ENCODE measurements around the gene SMOC2.

The SMOC2 gene

DNA sequence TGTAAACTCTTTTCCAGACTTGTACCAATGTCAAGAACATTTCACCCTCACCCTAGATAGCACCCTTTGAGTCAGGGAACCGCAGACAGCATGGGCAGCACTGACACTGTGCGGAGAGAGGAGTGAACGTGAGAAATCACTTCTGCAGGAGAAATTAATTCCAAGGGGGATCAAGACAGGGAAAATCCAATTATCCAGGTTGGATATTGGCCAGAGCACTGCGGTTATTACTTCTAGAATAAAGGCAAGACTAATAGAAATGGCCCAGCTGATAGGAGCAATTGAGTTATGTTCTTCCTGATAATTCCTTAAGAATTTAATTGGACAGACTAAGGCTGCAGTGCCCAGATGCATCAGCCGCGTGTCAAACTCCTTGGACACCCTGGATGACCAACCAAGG lies 179.6 kb downstream of the SMOC2 start:
- H3K9me3 ChIP-seq (ENCODE audit: control insufficient read depth in 5 of 5, low read length in 5 of 5) = peaks cover 0 to 2% (median 0%) of the 10 kb centered on the region in 5 donors
- H3K4me3 ChIP-seq (ENCODE audit: low read depth in 1 of 5, low read length in 5 of 5) = no peak overlapping the region
- H3K9ac ChIP-seq (ENCODE audit: low read length in 5 of 5) = no peak overlapping the region
- no peak overlapping the region for H3K27ac ChIP-seq (ENCODE audit: low read depth, low read length)
- no peaks in the 10 kb centered on the region for H3K27me3 ChIP-seq (ENCODE audit: control insufficient read depth in 5 of 5, insufficient read depth in 4 of 5, low read length in 5 of 5)
- H3K4me1 ChIP-seq (ENCODE audit: control insufficient read depth in 5 of 5, insufficient read depth in 5 of 5, low read length in 5 of 5) = peaks cover 3 to 7% (median 6%) of the 10 kb centered on the region in 5 donors
- H3K36me3 ChIP-seq (ENCODE audit: control insufficient read depth in 5 of 5, insufficient read depth in 5 of 5, low read length in 5 of 5) = no peaks in the 10 kb centered on the region

DNA sequence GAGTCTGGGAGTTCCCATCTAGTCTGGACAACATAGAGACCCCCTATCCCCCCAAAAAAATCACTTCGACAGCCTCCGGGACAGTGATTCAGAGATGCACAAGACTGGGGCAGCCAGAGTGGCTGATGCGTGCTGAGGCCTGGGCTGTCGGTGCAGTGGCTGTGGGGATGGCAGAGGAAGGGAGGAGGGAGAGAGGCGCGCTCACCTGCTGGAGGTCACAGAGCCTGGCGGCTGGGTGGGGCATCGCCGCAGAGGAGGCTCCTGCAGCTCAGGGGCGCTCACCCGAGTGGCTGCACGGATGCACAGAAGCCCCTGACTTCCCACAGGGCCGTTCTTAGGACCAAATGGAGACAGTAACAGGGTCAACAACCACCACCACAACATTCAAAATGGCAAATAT lies 182.8 kb downstream of the SMOC2 start:
- no peak overlapping the region for H3K9ac ChIP-seq (ENCODE audit: low read length in 5 of 5)
- peaks cover 0 to 2% (median 0%) of the 10 kb centered on the region in 5 donors for H3K9me3 ChIP-seq (ENCODE audit: control insufficient read depth in 5 of 5, low read length in 5 of 5)
- no peaks in the 10 kb centered on the region for H3K4me1 ChIP-seq (ENCODE audit: control insufficient read depth in 5 of 5, insufficient read depth in 5 of 5, low read length in 5 of 5)
- no peak overlapping the region for H3K4me3 ChIP-seq (ENCODE audit: low read depth in 1 of 5, low read length in 5 of 5)
- H3K36me3 ChIP-seq (ENCODE audit: control insufficient read depth in 5 of 5, insufficient read depth in 5 of 5, low read length in 5 of 5) = no peaks in the 10 kb centered on the region
- H3K27ac ChIP-seq (ENCODE audit: low read depth, low read length) = no peak overlapping the region
- H3K27me3 ChIP-seq (ENCODE audit: control insufficient read depth in 5 of 5, insufficient read depth in 4 of 5, low read length in 5 of 5) = no peaks in the 10 kb centered on the region

GRCh38 chr6:168624540-168624939 lies 183.6 kb downstream of the SMOC2 start:
- H3K27ac ChIP-seq (ENCODE audit: low read depth, low read length) = no peak overlapping the region
- H3K9me3 ChIP-seq (ENCODE audit: control insufficient read depth in 5 of 5, low read length in 5 of 5) = peaks cover 0 to 2% (median 0%) of the 10 kb centered on the region in 5 donors
- H3K27me3 ChIP-seq (ENCODE audit: control insufficient read depth in 5 of 5, insufficient read depth in 4 of 5, low read length in 5 of 5) = no peaks in the 10 kb centered on the region
- H3K4me1 ChIP-seq (ENCODE audit: control insufficient read depth in 5 of 5, insufficient read depth in 5 of 5, low read length in 5 of 5) = no peaks in the 10 kb centered on the region
- no peaks in the 10 kb centered on the region for H3K36me3 ChIP-seq (ENCODE audit: control insufficient read depth in 5 of 5, insufficient read depth in 5 of 5, low read length in 5 of 5)
- no peak overlapping the region for H3K9ac ChIP-seq (ENCODE audit: low read length in 5 of 5)
- no peak overlapping the region for H3K4me3 ChIP-seq (ENCODE audit: low read depth in 1 of 5, low read length in 5 of 5)

DNA sequence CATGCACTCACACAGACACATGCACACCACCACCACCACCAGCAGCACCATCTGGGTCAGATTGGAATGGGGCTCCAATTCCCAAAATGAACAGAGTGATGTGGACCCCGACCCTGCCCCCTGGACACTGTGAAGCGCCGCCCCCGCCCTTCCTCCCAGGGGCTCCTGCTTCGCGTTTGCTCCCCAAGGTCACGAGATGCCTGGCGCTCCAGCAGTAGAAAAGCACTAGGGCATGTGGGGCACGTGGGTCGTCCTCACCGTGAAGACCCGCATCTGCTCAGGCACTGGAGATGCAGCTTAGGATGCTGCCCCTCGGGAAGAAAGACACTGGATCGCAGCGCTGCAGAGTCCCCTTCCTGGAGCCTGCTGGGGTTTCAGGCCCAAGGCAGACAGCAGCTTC lies 184.0 kb downstream of the SMOC2 start:
- H3K4me1 ChIP-seq (ENCODE audit: control insufficient read depth in 5 of 5, insufficient read depth in 5 of 5, low read length in 5 of 5) = no peaks in the 10 kb centered on the region
- H3K27me3 ChIP-seq (ENCODE audit: control insufficient read depth in 5 of 5, insufficient read depth in 4 of 5, low read length in 5 of 5) = no peaks in the 10 kb centered on the region
- no peak overlapping the region for H3K4me3 ChIP-seq (ENCODE audit: low read depth in 1 of 5, low read length in 5 of 5)
- no peak overlapping the region for H3K9ac ChIP-seq (ENCODE audit: low read length in 5 of 5)
- no peak overlapping the region for H3K27ac ChIP-seq (ENCODE audit: low read depth, low read length)
- peaks cover 0 to 2% (median 0%) of the 10 kb centered on the region in 5 donors for H3K9me3 ChIP-seq (ENCODE audit: control insufficient read depth in 5 of 5, low read length in 5 of 5)
- no peaks in the 10 kb centered on the region for H3K36me3 ChIP-seq (ENCODE audit: control insufficient read depth in 5 of 5, insufficient read depth in 5 of 5, low read length in 5 of 5)

GRCh38 chr6:168625602-168626001 lies 184.6 kb downstream of the SMOC2 start:
- H3K9me3 ChIP-seq (ENCODE audit: control insufficient read depth in 5 of 5, low read length in 5 of 5) = peaks cover 0 to 2% (median 0%) of the 10 kb centered on the region in 5 donors
- H3K27me3 ChIP-seq (ENCODE audit: control insufficient read depth in 5 of 5, insufficient read depth in 4 of 5, low read length in 5 of 5) = no peaks in the 10 kb centered on the region
- no peaks in the 10 kb centered on the region for H3K36me3 ChIP-seq (ENCODE audit: control insufficient read depth in 5 of 5, insufficient read depth in 5 of 5, low read length in 5 of 5)
- no peaks in the 10 kb centered on the region for H3K4me1 ChIP-seq (ENCODE audit: control insufficient read depth in 5 of 5, insufficient read depth in 5 of 5, low read length in 5 of 5)
- no peak overlapping the region for H3K9ac ChIP-seq (ENCODE audit: low read length in 5 of 5)
- H3K27ac ChIP-seq (ENCODE audit: low read depth, low read length) = no peak overlapping the region
- H3K4me3 ChIP-seq (ENCODE audit: low read depth in 1 of 5, low read length in 5 of 5) = no peak overlapping the region

GRCh38 chr6:168626046-168626602 lies 185.1 kb downstream of the SMOC2 start:
- Histone ChIP-seq H3K4me1 (ENCODE audit: control insufficient read depth in 5 of 5, insufficient read depth in 5 of 5, low read length in 5 of 5) (no peaks in the 10 kb centered on the region), H3K9me3 (ENCODE audit: control insufficient read depth in 5 of 5, low read length in 5 of 5) (peaks cover 0 to 2% (median 0%) of the 10 kb centered on the region in 5 donors), H3K27me3 (ENCODE audit: control insufficient read depth in 5 of 5, insufficient read depth in 4 of 5, low read length in 5 of 5) (no peaks in the 10 kb centered on the region), H3K4me3 (ENCODE audit: low read depth in 1 of 5, low read length in 5 of 5) (no peak overlapping the region), H3K9ac (ENCODE audit: low read length in 5 of 5) (no peak overlapping the region), H3K36me3 (ENCODE audit: control insufficient read depth in 5 of 5, insufficient read depth in 5 of 5, low read length in 5 of 5) (no peaks in the 10 kb centered on the region), H3K27ac (ENCODE audit: low read depth, low read length) (no peak overlapping the region)

DNA sequence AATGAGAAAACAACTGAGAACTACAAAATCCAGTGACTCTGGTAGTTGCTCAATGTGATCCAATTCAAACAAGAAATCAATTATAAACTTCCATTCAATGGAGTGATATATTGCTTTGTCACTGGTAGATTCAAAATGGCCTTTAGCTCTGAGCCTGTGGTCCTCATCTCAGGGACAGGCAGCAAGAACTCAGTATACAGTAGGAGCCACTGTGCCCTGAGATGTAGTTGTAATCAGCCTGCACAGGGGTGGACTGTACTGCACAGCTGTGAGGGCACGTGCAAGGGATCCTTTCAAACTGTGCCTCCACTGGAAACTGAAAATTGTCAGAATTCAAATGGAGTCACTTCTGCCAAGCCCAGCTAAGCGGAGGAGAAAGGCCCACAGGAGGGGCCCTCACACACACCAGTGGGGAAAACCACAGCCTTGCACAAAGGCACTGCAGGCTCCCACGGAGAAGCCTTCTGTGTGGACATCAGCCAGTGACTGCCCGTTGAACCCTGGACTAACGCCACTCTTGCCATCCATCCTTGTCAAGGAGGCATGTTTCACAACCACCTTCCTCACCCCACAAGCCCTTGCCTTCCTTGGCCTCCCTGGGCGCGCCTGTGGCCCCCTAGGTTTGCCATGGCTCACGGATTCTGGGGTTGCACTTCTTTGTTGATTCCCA lies 186.7 kb downstream of the SMOC2 start:
- Histone ChIP-seq H3K4me1 (ENCODE audit: control insufficient read depth in 5 of 5, insufficient read depth in 5 of 5, low read length in 5 of 5) (no peaks in the 10 kb centered on the region), H3K9me3 (ENCODE audit: control insufficient read depth in 5 of 5, low read length in 5 of 5) (no peaks in the 10 kb centered on the region), H3K27ac (ENCODE audit: low read depth, low read length) (no peak overlapping the region), H3K4me3 (ENCODE audit: low read depth in 1 of 5, low read length in 5 of 5) (no peak overlapping the region), H3K9ac (ENCODE audit: low read length in 5 of 5) (no peak overlapping the region), H3K27me3 (ENCODE audit: control insufficient read depth in 5 of 5, insufficient read depth in 4 of 5, low read length in 5 of 5) (no peaks in the 10 kb centered on the region), H3K36me3 (ENCODE audit: control insufficient read depth in 5 of 5, insufficient read depth in 5 of 5, low read length in 5 of 5) (no peaks in the 10 kb centered on the region)

DNA sequence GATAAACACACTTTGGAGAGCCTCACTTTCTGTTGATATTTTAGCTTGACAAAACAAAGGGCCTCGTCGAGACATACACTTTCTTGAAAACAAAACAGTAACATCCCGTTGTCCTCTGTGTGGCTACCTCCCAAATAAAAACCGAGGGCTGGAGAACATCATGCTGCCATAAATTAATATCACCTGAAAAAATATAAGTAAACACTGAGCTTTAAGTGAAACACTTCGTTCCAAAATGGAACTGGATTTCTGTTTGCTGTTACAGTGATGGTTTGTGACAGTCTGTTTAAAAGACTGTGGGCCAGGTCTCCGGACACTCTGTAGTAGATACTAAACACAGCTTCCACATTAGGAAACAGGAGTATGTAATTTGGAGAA lies 187.2 kb downstream of the SMOC2 start:
- Histone ChIP-seq H3K27ac (ENCODE audit: low read depth, low read length) (no peak overlapping the region), H3K4me1 (ENCODE audit: control insufficient read depth in 5 of 5, insufficient read depth in 5 of 5, low read length in 5 of 5) (no peaks in the 10 kb centered on the region), H3K9me3 (ENCODE audit: control insufficient read depth in 5 of 5, low read length in 5 of 5) (no peaks in the 10 kb centered on the region), H3K4me3 (ENCODE audit: low read depth in 1 of 5, low read length in 5 of 5) (no peak overlapping the region), H3K27me3 (ENCODE audit: control insufficient read depth in 5 of 5, insufficient read depth in 4 of 5, low read length in 5 of 5) (no peaks in the 10 kb centered on the region), H3K9ac (ENCODE audit: low read length in 5 of 5) (no peak overlapping the region), H3K36me3 (ENCODE audit: control insufficient read depth in 5 of 5, insufficient read depth in 5 of 5, low read length in 5 of 5) (no peaks in the 10 kb centered on the region)

DNA sequence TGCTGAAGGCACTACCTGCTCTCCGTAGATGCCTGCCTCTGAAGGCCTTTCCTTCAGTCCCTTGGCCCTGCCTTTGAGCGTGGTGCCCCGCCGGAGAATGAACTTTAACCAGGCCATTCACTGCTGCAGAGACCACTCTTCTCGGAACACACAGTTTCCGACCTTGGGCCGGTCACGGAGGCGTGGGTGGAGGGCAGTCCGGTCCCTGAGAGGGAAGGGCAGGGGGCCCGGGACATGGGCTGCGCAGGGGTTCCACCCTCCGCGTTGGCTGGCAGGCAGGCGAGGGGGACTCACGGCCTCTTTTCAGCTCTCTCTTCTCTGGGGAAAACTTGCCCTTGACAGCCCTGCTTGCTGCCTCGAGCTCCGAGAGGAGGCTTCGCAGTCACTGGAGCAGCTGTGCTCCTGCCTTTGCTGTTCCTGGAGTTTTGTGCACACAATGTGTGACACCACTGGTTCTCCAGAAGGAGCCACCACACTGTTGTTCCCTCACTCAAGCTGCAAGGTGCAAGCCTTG lies 187.8 kb downstream of the SMOC2 start:
- Histone ChIP-seq H3K36me3 (ENCODE audit: control insufficient read depth in 5 of 5, insufficient read depth in 5 of 5, low read length in 5 of 5) (no peaks in the 10 kb centered on the region), H3K4me1 (ENCODE audit: control insufficient read depth in 5 of 5, insufficient read depth in 5 of 5, low read length in 5 of 5) (no peaks in the 10 kb centered on the region), H3K27me3 (ENCODE audit: control insufficient read depth in 5 of 5, insufficient read depth in 4 of 5, low read length in 5 of 5) (no peaks in the 10 kb centered on the region), H3K9ac (ENCODE audit: low read length in 5 of 5) (no peak overlapping the region), H3K27ac (ENCODE audit: low read depth, low read length) (no peak overlapping the region), H3K9me3 (ENCODE audit: control insufficient read depth in 5 of 5, low read length in 5 of 5) (peaks cover 0 to 1% (median 0%) of the 10 kb centered on the region in 5 donors), H3K4me3 (ENCODE audit: low read depth in 1 of 5, low read length in 5 of 5) (no peak overlapping the region)

DNA sequence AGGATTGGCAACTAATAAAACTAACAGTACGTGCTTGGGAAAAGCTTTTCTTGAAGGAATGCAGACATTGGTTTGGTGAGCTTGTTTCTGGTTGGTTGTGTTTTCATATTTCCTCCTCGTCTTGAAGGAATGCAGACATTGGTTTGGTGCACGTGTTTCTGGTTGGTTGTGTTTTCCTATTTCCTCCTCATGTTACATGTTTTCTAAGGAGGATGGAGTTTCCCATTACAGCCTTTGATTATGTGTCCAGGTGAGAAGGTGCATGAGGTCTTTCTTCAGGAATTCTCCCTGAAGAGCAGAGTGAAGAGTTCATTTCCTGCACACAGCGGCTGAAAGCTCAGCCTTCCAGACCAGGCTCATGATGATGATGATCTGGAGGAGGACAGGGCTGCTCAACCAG lies 190.6 kb downstream of the SMOC2 start:
- Histone ChIP-seq H3K27me3 (ENCODE audit: control insufficient read depth in 5 of 5, insufficient read depth in 4 of 5, low read length in 5 of 5) (no peaks in the 10 kb centered on the region), H3K36me3 (ENCODE audit: control insufficient read depth in 5 of 5, insufficient read depth in 5 of 5, low read length in 5 of 5) (no peaks in the 10 kb centered on the region), H3K27ac (ENCODE audit: low read depth, low read length) (no peak overlapping the region), H3K9me3 (ENCODE audit: control insufficient read depth in 5 of 5, low read length in 5 of 5) (peaks cover 0 to 5% (median 0%) of the 10 kb centered on the region in 5 donors), H3K9ac (ENCODE audit: low read length in 5 of 5) (no peak overlapping the region), H3K4me1 (ENCODE audit: control insufficient read depth in 5 of 5, insufficient read depth in 5 of 5, low read length in 5 of 5) (no peaks in the 10 kb centered on the region), H3K4me3 (ENCODE audit: low read depth in 1 of 5, low read length in 5 of 5) (no peak overlapping the region)
